Measurements from ENCODE around the gene SLC35F3. TPM values are rescaled to one million over a fixed set of nuclear protein-coding genes. Genes with fewer than 3 reads are reported as not detected.

The SLC35F3 gene
- total and polyA plus RNA-seq, 9 of the 15 experiments (the other 6 are each of a cell fraction or from before 2014, with no cell fraction given), result 0.04 to 0.07 (median 0.04) TPM; not detected in 6

- TF ChIP-seq RNF219 (CRISPR knock-in tag; IDR thresholded peaks at IDR 0.05), result no peak; the same call in 1 of the 2 replicates
- TF ChIP-seq ZNF699 (CRISPR knock-in tag; IDR thresholded peaks at IDR 0.05; ENCODE audit: insufficient replicate concordance), result no peak
- TF ChIP-seq ILF3 (IDR thresholded peaks at IDR 0.05; ENCODE audit: borderline replicate concordance), result no peak
- TF ChIP-seq THRAP3 (IDR thresholded peaks at IDR 0.05; ENCODE audit: borderline replicate concordance), result 0 out of 2 replicates have a peak, but pooled peaks have one; percentile 29
- TF ChIP-seq TEAD2 (tag; IDR thresholded peaks at IDR 0.05), result no peak
- TF ChIP-seq ZC3H11A (IDR thresholded peaks at IDR 0.05; ENCODE audit: low read depth, low read length), result 0 out of 2 replicates have a peak, but pooled peaks have one; percentile 29
- peak; percentile 81 for TF ChIP-seq SMARCA5 (IDR thresholded peaks at IDR 0.05)
- TF ChIP-seq, protein P1, sequence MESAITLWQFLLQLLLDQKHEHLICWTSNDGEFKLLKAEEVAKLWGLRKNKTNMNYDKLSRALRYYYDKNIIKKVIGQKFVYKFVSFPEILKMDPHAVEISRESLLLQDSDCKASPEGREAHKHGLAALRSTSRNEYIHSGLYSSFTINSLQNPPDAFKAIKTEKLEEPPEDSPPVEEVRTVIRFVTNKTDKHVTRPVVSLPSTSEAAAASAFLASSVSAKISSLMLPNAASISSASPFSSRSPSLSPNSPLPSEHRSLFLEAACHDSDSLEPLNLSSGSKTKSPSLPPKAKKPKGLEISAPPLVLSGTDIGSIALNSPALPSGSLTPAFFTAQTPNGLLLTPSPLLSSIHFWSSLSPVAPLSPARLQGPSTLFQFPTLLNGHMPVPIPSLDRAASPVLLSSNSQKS (CRISPR knock-in tag; IDR thresholded peaks at IDR 0.05), result 0 out of 2 replicates have a peak, but pooled peaks have one; percentile 30
- TF ChIP-seq ZNF384 (IDR thresholded peaks at IDR 0.05; ENCODE audit: low read depth, low read length), result peak; percentile 32
- TF ChIP-seq, protein P2, sequence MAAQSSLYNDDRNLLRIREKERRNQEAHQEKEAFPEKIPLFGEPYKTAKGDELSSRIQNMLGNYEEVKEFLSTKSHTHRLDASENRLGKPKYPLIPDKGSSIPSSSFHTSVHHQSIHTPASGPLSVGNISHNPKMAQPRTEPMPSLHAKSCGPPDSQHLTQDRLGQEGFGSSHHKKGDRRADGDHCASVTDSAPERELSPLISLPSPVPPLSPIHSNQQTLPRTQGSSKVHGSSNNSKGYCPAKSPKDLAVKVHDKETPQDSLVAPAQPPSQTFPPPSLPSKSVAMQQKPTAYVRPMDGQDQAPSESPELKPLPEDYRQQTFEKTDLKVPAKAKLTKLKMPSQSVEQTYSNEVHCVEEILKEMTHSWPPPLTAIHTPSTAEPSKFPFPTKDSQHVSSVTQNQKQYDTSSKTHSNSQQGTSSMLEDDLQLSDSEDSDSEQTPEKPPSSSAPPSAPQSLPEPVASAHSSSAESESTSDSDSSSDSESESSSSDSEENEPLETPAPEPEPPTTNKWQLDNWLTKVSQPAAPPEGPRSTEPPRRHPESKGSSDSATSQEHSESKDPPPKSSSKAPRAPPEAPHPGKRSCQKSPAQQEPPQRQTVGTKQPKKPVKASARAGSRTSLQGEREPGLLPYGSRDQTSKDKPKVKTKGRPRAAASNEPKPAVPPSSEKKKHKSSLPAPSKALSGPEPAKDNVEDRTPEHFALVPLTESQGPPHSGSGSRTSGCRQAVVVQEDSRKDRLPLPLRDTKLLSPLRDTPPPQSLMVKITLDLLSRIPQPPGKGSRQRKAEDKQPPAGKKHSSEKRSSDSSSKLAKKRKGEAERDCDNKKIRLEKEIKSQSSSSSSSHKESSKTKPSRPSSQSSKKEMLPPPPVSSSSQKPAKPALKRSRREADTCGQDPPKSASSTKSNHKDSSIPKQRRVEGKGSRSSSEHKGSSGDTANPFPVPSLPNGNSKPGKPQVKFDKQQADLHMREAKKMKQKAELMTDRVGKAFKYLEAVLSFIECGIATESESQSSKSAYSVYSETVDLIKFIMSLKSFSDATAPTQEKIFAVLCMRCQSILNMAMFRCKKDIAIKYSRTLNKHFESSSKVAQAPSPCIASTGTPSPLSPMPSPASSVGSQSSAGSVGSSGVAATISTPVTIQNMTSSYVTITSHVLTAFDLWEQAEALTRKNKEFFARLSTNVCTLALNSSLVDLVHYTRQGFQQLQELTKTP (IDR thresholded peaks at IDR 0.05; ENCODE audit: low read depth in 1 of 2, partially characterized antibody in 2 of 2), result peak; percentile 74 to 85
- 0 out of 2 replicates have a peak, but pooled peaks have one; percentile 58 for TF ChIP-seq HDAC8 (tag; IDR thresholded peaks at IDR 0.05)
- TF ChIP-seq ZC3H4 (CRISPR knock-in tag; IDR thresholded peaks at IDR 0.05; ENCODE audit: borderline replicate concordance), result no peak; the same call in 1 of the 2 replicates
- no peak; the same call in 1 of the 2 replicates for TF ChIP-seq RB1 (IDR thresholded peaks at IDR 0.05; ENCODE audit: low read depth)
- TF ChIP-seq ZNF140 (CRISPR knock-in tag; IDR thresholded peaks at IDR 0.05), result no peak
- TF ChIP-seq, protein P3, sequence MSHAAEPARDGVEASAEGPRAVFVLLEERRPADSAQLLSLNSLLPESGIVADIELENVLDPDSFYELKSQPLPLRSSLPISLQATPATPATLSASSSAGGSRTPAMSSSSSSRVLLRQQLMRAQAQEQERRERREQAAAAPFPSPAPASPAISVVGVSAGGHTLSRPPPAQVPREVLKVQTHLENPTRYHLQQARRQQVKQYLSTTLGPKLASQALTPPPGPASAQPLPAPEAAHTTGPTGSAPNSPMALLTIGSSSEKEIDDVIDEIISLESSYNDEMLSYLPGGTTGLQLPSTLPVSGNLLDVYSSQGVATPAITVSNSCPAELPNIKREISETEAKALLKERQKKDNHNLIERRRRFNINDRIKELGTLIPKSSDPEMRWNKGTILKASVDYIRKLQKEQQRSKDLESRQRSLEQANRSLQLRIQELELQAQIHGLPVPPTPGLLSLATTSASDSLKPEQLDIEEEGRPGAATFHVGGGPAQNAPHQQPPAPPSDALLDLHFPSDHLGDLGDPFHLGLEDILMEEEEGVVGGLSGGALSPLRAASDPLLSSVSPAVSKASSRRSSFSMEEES (CRISPR knock-in tag; IDR thresholded peaks at IDR 0.05), result no peak; the same call in 1 of the 2 replicates
These were observed 468.8 kb downstream of the SLC35F3 start, which contains the start of gene COA6 (continued) for GRCh38 chr1:234373064-234373958.

Data from K562 (cell line).